K562 (cell line): ENCODE results near the gene PCDHGA8. TPM values are rescaled to one million over a fixed set of nuclear protein-coding genes. Genes with fewer than 3 reads are reported as not detected.

Experiments
- ATAC-seq: fragments of 200-7000 bp; cut with Tn5 transposase; 3 replicates; pipeline ENCODE4 v1.9.1; 2020; ENCODE audit warnings: moderate library complexity
- BruUV-seq: library from RNA; stranded (reverse); fragments of 400-500 nt; replicated peaks from 2 replicates; lab custom pipeline; 2021; lab: Mats Ljungman, UMichigan
- CTCF ChIA-PET: fragments of 300-600 bp; formaldehyde crosslinking; extraction: SDS; loops from one replicate; lab custom pipeline; 2021; ENCODE audit warnings: low intra/inter-chr PET ratio; lab: Yijun Ruan, JAX
- POLR2A ChIA-PET: fragments of 300-600, 350-650 bp; sonication (Branson Sonifier 250); formaldehyde crosslinking; extraction: SDS; loops from one replicate; lab custom pipeline; 2021; ENCODE audit warnings: antibody characterized with exemption, inconsistent platforms; lab: Yijun Ruan, JAX
- DNase-seq, 4 experiments: peaks; one replicate each; pipeline versions ENCODE4 v3.0.0 to v3.0.0-alpha.2; 2011 to 2018; ENCODE audit warnings: low spot score in 3 of 4, mixed read lengths in 3 of 4; ENCODE audit errors: extremely low read depth in 1 of 4
- FAIRE-seq: peaks from 2 replicates; lab custom pipeline; 2011; peaks lifted over from hg19 to GRCh38; lab: Jason Lieb, UNC
- H2AFZ ChIP-seq: 2 replicates; pipeline ENCODE4 v1.6.0; 2011; ENCODE audit warnings: low read depth, low read length, control low read depth, inconsistent platforms
- H3K27ac ChIP-seq: fragments of 200-600 bp; 3 replicates; pipeline ENCODE4 v1.8.0; 2011; ENCODE audit warnings: low read depth, mild to moderate bottlenecking, control low read depth, inconsistent platforms, low read length, moderate library complexity, mixed read lengths; ENCODE audit errors: extremely low read depth
- H3K27me3 ChIP-seq, 2 experiments: fragments of 300-600 bp in 1 of 2; 2 replicates in 1 of 2; 3 replicates in 1 of 2; pipeline versions ENCODE4 v1.6.0 to v1.8.0; 2011; ENCODE audit warnings: inconsistent platforms in 2 of 2, low read length in 2 of 2, mild to moderate bottlenecking in 1 of 2, mixed read lengths in 1 of 2, moderate library complexity in 1 of 2; ENCODE audit not compliant: control insufficient read depth in 2 of 2, insufficient read depth in 2 of 2
- H3K36me3 ChIP-seq: fragments of 300-600 bp; 3 replicates; pipeline ENCODE4 v1.8.0; 2011; ENCODE audit warnings: mild to moderate bottlenecking, low read length, inconsistent platforms; ENCODE audit not compliant: control insufficient read depth, insufficient read depth
- H3K4me1 ChIP-seq, 2 experiments: fragments of 200-600 bp in 1 of 2; replicated peaks in 1 of 2; 2 replicates in 1 of 2; 3 replicates in 1 of 2; pipeline versions ENCODE4 v1.5.1 to v1.8.0; 2011; ENCODE audit warnings: inconsistent platforms in 2 of 2, low read length in 2 of 2, mild to moderate bottlenecking in 1 of 2, mixed read lengths in 1 of 2, moderate library complexity in 1 of 2; ENCODE audit not compliant: control insufficient read depth in 2 of 2, insufficient read depth in 2 of 2
- H3K4me2 ChIP-seq: 2 replicates; pipeline ENCODE4 v1.6.1; 2011; ENCODE audit warnings: low read length, control low read depth, inconsistent platforms, mixed read lengths; ENCODE audit not compliant: insufficient read depth
- H3K4me3 ChIP-seq: fragments of 200-600 bp; sonication (generic), shearing (Covaris generic); 2 replicates; pipeline ENCODE4 v1.5.1; 2016; ENCODE audit warnings: control low read depth, inconsistent platforms
- H3K79me2 ChIP-seq: fragments of 200-600 bp; 3 replicates; pipeline ENCODE4 v1.8.0; 2011; ENCODE audit warnings: low read length, inconsistent platforms; ENCODE audit not compliant: control insufficient read depth, insufficient read depth
- H3K9ac ChIP-seq, 2 experiments: 2 replicates each; pipeline versions ENCODE4 v1.6.0 to v1.6.1; 2011; ENCODE audit warnings: low read depth in 2 of 2, low read length in 2 of 2, control low read depth in 1 of 2, inconsistent platforms in 1 of 2, mild to moderate bottlenecking in 1 of 2, mixed read lengths in 1 of 2; ENCODE audit not compliant: insufficient read depth in 1 of 2
- H3K9me1 ChIP-seq: one replicate; pipeline ENCODE4 v1.6.0; 2011; ENCODE audit warnings: inconsistent platforms, mild to moderate bottlenecking, low read length, moderate library complexity; ENCODE audit not compliant: control insufficient read depth, insufficient read depth
- H3K9me3 ChIP-seq: replicated peaks from 2 replicates; pipeline ENCODE4 v1.5.1; 2011; ENCODE audit warnings: low read depth, low read length, inconsistent platforms; ENCODE audit not compliant: control insufficient read depth, insufficient read depth
- H4K20me1 ChIP-seq: replicated peaks from 2 replicates; pipeline ENCODE4 v1.6.1; 2011; ENCODE audit warnings: low read length, inconsistent platforms, mixed read lengths; ENCODE audit not compliant: control insufficient read depth, insufficient read depth
- ATF7 ChIP-seq: fragments of 450-650 bp; IDR thresholded peaks from 2 replicates; pipeline ENCODE4 v1.7.1; 2014; ENCODE audit warnings: mild to moderate bottlenecking, moderate library complexity
- WHSC1 ChIP-seq: IDR thresholded peaks from one replicate; pipeline ENCODE4 v1.6.1; 2012; ENCODE audit warnings: low read length, control low read depth, inconsistent platforms
- ZFPM2 ChIP-seq: fragments of 250-450 bp; sonication (Bioruptor Pico); IDR thresholded peaks from 2 replicates; pipeline ENCODE4 v1.5.1; 2022; ENCODE audit warnings: mild to moderate bottlenecking
- ZNF75A ChIP-seq: fragments of 450-650 bp; formaldehyde crosslinking; IDR thresholded peaks from 2 replicates; pipeline ENCODE4 v1.4.0; 2020; ENCODE audit warnings: mild to moderate bottlenecking
- ZNF76 ChIP-seq: fragments of 250-450 bp; sonication (Bioruptor Pico); IDR thresholded peaks from 2 replicates; pipeline ENCODE4 v1.4.0; 2020; ENCODE audit warnings: mild to moderate bottlenecking, moderate library complexity, borderline replicate concordance
- WGBS: fragments of 100-300 bp; shearing (Covaris generic); methylation state at CpG from one replicate; pipeline ENCODE4 v1.1.6; 2016; ENCODE audit warnings: low coverage, mixed read lengths; ENCODE audit not compliant: insufficient coverage; ENCODE audit errors: missing lambda C conversion rate; 5-methylcytosine and 5-hydroxymethylcytosine counted together
- in situ Hi-C: fragments of 300-500 bp; cut with MboI; formaldehyde crosslinking; loops from 4 replicates; pipeline ENCODE4 v1.15.0; 2018; ENCODE audit warnings: inconsistent platforms, mixed read lengths
- intact Hi-C: fragments of 100-400 bp; cut with micrococcal nuclease; formaldehyde crosslinking; loops from 2 replicates; pipeline ENCODE4 v1.14.2; 2022
- polyA plus RNA-seq, 8 experiments: library from polyadenylated mRNA; depleted of rRNA in 4 of 8; stranded (reverse) in 5 of 8; unstranded in 3 of 8; fragments of >200 nt; fragmentation: Nextera tagmentation in 2 of 8; fragmentation: Illumina TruSeq in 1 of 8; extraction: Ambion mirVana in 2 of 8; extraction: Trizol in 1 of 8; gene quantifications; 2 replicates each; pipeline versions ENCODE4 v1.2.1 to v1.2.3, GENCODE V29; 2011 to 2014; ENCODE audit warnings: inconsistent platforms in 1 of 8, missing spikeins in 1 of 8
- total RNA-seq, 7 experiments: library from RNA; depleted of rRNA in 6 of 7; stranded (reverse); fragments of >200 nt in 6 of 7; fragmentation: Illumina TruSeq in 2 of 7; extraction: Trizol in 2 of 7; gene quantifications; 2 replicates each; pipeline versions ENCODE4 v1.2.1 to v1.2.3, GENCODE V29; 2011 to 2021; ENCODE audit warnings: low replicate concordance in 1 of 7
- TF ChIP-seq, protein P1 (sequence below): fragments of 250-450 bp; sonication (Bioruptor Pico); IDR thresholded peaks from 2 replicates; pipeline ENCODE4 v1.8.0; 2022; ENCODE audit warnings: inconsistent platforms
- TF ChIP-seq, protein P2 (sequence below): fragments of 450-650 bp; IDR thresholded peaks from 2 replicates; pipeline ENCODE4 v1.6.1; 2014; ENCODE audit warnings: low read depth, mild to moderate bottlenecking, moderate library complexity, borderline replicate concordance

PCDHGA8 gene
- total and polyA plus RNA-seq, 9 of the 15 experiments (the other 6 are each of a cell fraction or from before 2014, with no cell fraction given), result 0.04 to 0.11 (median 0.07) TPM; not detected in 2

DNA sequence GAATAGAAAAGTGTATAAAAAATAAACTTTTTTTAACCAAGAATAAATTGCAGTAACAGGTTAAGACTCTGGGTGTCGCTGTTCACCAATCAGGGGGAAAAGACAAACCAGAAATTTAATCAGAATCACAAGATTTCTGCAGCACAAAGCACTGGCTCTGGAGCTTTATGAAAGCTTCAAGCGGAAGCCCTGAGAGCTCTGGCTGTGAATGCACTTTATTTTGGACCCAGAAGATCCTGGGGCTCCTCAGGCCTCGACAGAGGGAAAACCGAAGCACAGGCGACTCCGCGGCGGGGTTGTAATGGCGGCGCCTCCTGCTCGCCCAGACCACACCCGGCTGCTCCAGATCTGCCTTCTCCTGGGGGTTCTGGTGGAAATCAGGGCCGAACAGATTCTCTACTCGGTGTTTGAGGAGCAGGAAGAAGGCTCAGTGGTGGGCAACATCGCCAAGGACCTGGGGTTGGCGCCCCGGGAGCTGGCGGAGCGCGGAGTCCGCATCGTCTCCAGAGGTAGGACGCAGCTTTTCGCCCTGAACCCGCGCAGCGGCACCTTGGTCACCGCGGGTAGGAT, 37.4 kb upstream of the PCDHGA8 start, which contains the start of gene PCDHGA4:
Gene PCDHGA4, plus strand, starts transcription at position 122 of the 570 bp plus-strand sequence. Its CDS starts 87 bp downstream, at position 209.
- Histone ChIP-seq H3K27ac (no peak within 1 kb of the TSS), H4K20me1 (no peaks in the 10 kb centered on the region), H3K79me2 (no peaks in the 10 kb centered on the region), H3K9me3 (no peaks in the 10 kb centered on the region), H3K27me3 (peaks cover 0 to 20% of the 10 kb centered on the region in 2 experiments; a peak in 2 of 5 replicates), H3K9ac (peak within 1 kb of the TSS in 1 of 2 experiments; percentile 50; a peak in 2 of 4 replicates), H3K4me1 (peaks cover 3 to 12% of the 10 kb centered on the region in 2 experiments; a peak in 3 of 5 replicates), H3K9me1 (no peaks in the 10 kb centered on the region), H3K36me3 (no peaks in the 10 kb centered on the region), H3K4me2 (peak within 1 kb of the TSS; percentile 32), H2AFZ (peak within 1 kb of the TSS; percentile 59; the same call in 1 of the 2 replicates), H3K4me3 (peak within 1 kb of the TSS; percentile 28)
- BruUV-seq, result TSS peak; percentile 26
- DNase-seq (peak in 1 of 4 experiments; percentile 15), FAIRE-seq (no peak), ATAC-seq (peak; percentile 45; the same call in 1 of the 3 replicates)
- intact Hi-C loops, result no loop called here
- 16% methylated on average over 29 of the region's 29 CpGs for WGBS
- POLR2A ChIA-PET, result interaction anchor here (1.0 to 1.5 kb wide), 3 partner anchors 9 to 163 kb away, joined by 3 to 5 read pairs (median 3); partner anchors contain the start of gene PCDHGA5
- in situ Hi-C loops, result no loop called here
- CTCF ChIA-PET, result interaction anchor here (0.7 to 1.1 kb wide), 2 partner anchors 105 to 206 kb away, joined by 3 read pairs; no protein-coding TSS in a partner anchor
- TF ChIP-seq ZNF76 (CRISPR knock-in tag), result no peak
- no peak for TF ChIP-seq ZFPM2 (CRISPR knock-in tag)
- no peak for TF ChIP-seq ATF7
- TF ChIP-seq ZNF75A, result no peak
- TF ChIP-seq, protein P1, sequence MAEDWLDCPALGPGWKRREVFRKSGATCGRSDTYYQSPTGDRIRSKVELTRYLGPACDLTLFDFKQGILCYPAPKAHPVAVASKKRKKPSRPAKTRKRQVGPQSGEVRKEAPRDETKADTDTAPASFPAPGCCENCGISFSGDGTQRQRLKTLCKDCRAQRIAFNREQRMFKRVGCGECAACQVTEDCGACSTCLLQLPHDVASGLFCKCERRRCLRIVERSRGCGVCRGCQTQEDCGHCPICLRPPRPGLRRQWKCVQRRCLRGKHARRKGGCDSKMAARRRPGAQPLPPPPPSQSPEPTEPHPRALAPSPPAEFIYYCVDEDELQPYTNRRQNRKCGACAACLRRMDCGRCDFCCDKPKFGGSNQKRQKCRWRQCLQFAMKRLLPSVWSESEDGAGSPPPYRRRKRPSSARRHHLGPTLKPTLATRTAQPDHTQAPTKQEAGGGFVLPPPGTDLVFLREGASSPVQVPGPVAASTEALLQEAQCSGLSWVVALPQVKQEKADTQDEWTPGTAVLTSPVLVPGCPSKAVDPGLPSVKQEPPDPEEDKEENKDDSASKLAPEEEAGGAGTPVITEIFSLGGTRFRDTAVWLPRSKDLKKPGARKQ (CRISPR knock-in tag), result no peak
- TF ChIP-seq WHSC1, result no peak
- TF ChIP-seq, protein P2, sequence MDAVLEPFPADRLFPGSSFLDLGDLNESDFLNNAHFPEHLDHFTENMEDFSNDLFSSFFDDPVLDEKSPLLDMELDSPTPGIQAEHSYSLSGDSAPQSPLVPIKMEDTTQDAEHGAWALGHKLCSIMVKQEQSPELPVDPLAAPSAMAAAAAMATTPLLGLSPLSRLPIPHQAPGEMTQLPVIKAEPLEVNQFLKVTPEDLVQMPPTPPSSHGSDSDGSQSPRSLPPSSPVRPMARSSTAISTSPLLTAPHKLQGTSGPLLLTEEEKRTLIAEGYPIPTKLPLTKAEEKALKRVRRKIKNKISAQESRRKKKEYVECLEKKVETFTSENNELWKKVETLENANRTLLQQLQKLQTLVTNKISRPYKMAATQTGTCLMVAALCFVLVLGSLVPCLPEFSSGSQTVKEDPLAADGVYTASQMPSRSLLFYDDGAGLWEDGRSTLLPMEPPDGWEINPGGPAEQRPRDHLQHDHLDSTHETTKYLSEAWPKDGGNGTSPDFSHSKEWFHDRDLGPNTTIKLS, result no peak
